22Rv1 (cell line): ENCODE results near the gene GPR17.

Experiments used
- CTCF ChIP-seq: fragments of 450-650 bp; IDR thresholded peaks from 2 replicates; pipeline ENCODE4 v1.5.1; 2017; ENCODE audit warnings: mild to moderate bottlenecking
- ZFX ChIP-seq: fragments of 450-650 bp; IDR thresholded peaks from 2 replicates; pipeline ENCODE4 v1.6.1; 2017; ENCODE audit warnings: antibody characterized with exemption, borderline replicate concordance

- no peak for TF ChIP-seq CTCF
- no peak for TF ChIP-seq ZFX
These were observed 29.6 kb downstream of the GPR17 start, which contains the start of gene LIMS2 for GRCh38 chr2:127675331-127676261.
